T-helper 2 cell treated with Interferon-gamma antibody and Interleukin-4, amounts not matched to agents 5 μg/mL and 100 μg/mL, for 36 hours (primary cell): Measurements from ENCODE around the gene HEPHL1.

Experiments
- DNase-seq: peaks from one replicate; pipeline ENCODE4 v3.0.0; 2021; ENCODE audit warnings: low spot score
- H3K27ac Mint-ChIP-seq: one replicate; pipeline ENCODE4 v1.8.0; 2021; ENCODE audit warnings: mild to moderate bottlenecking, mixed read lengths
- H3K27me3 Mint-ChIP-seq: one replicate; pipeline ENCODE4 v1.8.0; 2021; ENCODE audit warnings: low read depth, mixed read lengths
- H3K36me3 Mint-ChIP-seq: one replicate; pipeline ENCODE4 v1.8.0; 2021; ENCODE audit warnings: low read depth, mixed read lengths
- H3K4me1 Mint-ChIP-seq: one replicate; pipeline ENCODE4 v1.8.0; 2021; ENCODE audit warnings: low read depth, mixed read lengths
- H3K4me3 Mint-ChIP-seq: one replicate; pipeline ENCODE4 v1.8.0; 2022; ENCODE audit warnings: mild to moderate bottlenecking, moderate library complexity, mixed read lengths
- H3K9me3 Mint-ChIP-seq: one replicate; pipeline ENCODE4 v1.8.0; 2021; ENCODE audit warnings: mixed read lengths

Gene HEPHL1

DNA sequence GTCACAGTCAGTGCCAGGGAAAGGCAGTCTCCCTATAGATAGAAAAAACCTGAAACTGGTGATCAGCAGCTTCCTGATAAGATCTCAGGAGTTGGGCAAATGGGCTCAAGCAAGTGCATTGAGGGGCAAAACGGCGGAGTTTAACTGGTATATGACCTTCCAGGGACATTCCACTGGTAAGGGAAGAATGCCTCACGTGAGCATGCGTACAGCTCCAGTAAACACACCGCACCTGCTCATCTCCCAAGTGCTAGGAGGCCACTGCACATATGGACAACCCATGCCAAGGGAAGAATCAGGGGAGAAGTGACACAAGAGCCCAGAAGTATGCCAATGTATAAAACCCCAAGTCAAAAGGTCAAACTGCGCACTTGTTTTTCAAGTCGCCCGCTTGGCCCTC, 11.6 kb downstream of the HEPHL1 start:
- no peaks in the 10 kb centered on the region for H3K36me3 Mint-ChIP-seq
- no peak for DNase-seq
- no peak overlapping the region for H3K27ac Mint-ChIP-seq
- no peaks in the 10 kb centered on the region for H3K27me3 Mint-ChIP-seq
- H3K4me1 Mint-ChIP-seq = no peaks in the 10 kb centered on the region
- no peak overlapping the region for H3K4me3 Mint-ChIP-seq
- peaks cover 5% of the 10 kb centered on the region for H3K9me3 Mint-ChIP-seq

DNA sequence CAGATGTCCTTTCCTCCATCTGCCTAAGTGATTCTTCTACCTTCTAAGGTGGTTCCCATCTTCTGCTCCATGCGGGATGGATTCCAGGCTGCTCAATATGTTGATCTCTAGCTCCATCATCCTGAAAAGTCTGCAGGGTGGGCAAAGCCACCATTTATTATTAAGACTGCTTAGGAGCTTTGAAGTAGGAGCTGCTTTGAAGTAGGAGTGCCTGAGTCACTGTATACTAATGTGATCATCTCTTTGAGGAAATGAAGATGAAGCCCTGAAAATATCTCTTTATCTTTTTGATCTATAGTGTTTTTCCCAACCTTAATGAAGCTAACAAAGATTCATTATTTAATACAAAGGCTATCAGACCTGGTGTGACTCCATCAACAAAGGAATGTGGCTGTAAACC, 13.1 kb downstream of the HEPHL1 start:
- no peaks in the 10 kb centered on the region for H3K27me3 Mint-ChIP-seq
- no peaks in the 10 kb centered on the region for H3K4me1 Mint-ChIP-seq
- H3K27ac Mint-ChIP-seq = no peak overlapping the region
- no peak for DNase-seq
- no peak overlapping the region for H3K4me3 Mint-ChIP-seq
- peaks cover 5% of the 10 kb centered on the region for H3K9me3 Mint-ChIP-seq
- no peaks in the 10 kb centered on the region for H3K36me3 Mint-ChIP-seq

DNA sequence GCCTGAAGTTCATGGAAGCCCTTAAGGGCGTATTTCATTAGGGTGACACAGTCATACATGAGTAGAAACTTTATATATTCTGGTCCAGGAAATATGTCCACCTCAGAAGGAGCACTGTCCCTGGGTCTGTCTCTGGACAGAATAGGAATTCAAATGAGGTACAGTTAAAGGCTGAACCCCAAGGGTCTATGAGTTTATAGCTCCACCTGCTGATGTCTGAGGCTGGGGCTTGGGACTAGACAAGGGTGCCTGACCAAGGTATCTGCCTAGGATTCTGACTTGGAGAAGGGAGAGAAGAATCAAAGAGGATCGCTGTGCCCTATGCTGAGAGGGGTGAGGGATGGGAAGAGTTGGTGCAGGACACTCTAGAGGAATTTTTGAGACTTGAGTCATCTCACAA, 14.9 kb downstream of the HEPHL1 start:
- H3K4me3 Mint-ChIP-seq = no peak overlapping the region
- no peak for DNase-seq
- no peaks in the 10 kb centered on the region for H3K27me3 Mint-ChIP-seq
- H3K36me3 Mint-ChIP-seq = no peaks in the 10 kb centered on the region
- H3K27ac Mint-ChIP-seq = no peak overlapping the region
- H3K4me1 Mint-ChIP-seq = no peaks in the 10 kb centered on the region
- peaks cover 5% of the 10 kb centered on the region for H3K9me3 Mint-ChIP-seq

DNA sequence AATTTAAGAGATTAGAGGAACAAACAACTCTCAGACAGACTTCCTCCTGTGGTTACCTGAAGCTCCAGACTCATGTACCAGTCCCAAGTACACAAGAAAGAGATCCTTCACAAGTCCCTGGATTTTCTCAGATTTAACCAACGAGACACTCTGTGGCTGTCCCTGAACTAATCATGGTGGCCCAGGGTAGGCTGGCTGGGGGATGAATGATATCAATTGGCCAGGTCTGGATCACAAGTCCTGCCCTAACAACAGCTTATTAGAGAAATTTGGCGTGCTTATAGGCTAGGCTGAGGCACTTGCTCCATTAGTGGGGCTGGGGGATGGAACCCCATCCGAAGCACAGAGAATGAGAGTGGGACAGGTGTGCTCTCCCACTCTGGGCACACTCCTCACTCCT, 22.1 kb downstream of the HEPHL1 start:
- no peaks in the 10 kb centered on the region for H3K4me1 Mint-ChIP-seq
- no peaks in the 10 kb centered on the region for H3K36me3 Mint-ChIP-seq
- H3K27ac Mint-ChIP-seq = no peak overlapping the region
- H3K4me3 Mint-ChIP-seq = no peak overlapping the region
- no peaks in the 10 kb centered on the region for H3K9me3 Mint-ChIP-seq
- no peak for DNase-seq
- H3K27me3 Mint-ChIP-seq = no peaks in the 10 kb centered on the region

DNA sequence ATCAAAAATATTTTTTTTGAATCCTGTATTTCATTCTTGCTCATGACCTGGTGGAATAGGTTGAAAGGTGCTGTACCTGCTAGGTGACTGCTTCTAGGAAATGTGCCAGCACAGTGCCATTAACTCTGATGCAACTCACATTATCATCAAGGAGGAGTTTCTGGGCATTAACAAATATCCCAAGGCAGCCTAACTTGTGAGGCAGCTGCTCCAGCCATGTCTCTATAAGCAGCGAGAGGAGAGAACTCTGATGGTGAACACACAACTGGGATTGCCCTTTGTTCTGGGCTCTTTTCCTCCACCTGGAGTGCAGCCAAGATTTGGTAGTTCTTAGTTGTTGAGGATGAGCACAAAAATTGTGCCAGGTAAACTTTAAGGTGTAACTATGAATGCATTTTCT, 25.6 kb downstream of the HEPHL1 start:
- Mint-ChIP-seq H3K27ac (no peak overlapping the region), H3K9me3 (no peaks in the 10 kb centered on the region), H3K4me3 (no peak overlapping the region), H3K4me1 (no peaks in the 10 kb centered on the region), H3K36me3 (no peaks in the 10 kb centered on the region), H3K27me3 (no peaks in the 10 kb centered on the region)
- no peak for DNase-seq

DNA sequence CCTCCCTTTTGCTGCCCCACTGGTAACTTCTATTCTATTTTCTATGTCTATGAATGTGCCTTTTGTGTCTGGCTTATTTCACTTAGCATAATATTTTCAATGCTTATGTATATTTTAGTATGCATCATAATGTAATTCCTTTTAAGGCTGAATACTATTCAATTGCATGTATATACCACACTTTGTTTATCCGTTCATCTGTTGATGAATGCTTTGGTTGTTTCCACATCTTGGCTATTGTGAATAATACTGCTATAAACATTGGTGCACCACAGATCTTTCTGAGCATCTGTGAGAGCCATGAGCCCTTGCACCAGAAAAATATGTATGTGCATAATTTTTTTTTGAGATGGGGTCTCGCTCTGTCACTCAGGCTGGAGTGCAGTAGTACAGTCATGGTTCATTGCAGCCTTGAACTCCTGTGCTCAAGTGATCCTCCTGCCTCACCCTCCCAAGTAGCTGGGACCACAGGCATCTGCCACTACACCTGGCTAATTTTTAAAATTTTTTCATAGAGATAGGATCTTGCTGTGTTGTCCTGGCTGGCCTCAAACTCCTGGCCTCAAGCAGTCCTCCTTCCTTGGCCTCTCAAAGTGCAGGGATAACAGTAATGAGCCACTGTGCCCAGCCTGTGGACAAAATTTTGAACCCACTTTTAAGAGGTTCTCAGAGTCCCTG, 27.0 kb downstream of the HEPHL1 start:
- H3K9me3 Mint-ChIP-seq = no peaks in the 10 kb centered on the region
- no peak overlapping the region for H3K27ac Mint-ChIP-seq
- DNase-seq = no peak
- H3K27me3 Mint-ChIP-seq = no peaks in the 10 kb centered on the region
- no peak overlapping the region for H3K4me3 Mint-ChIP-seq
- H3K36me3 Mint-ChIP-seq = no peaks in the 10 kb centered on the region
- H3K4me1 Mint-ChIP-seq = no peaks in the 10 kb centered on the region

DNA sequence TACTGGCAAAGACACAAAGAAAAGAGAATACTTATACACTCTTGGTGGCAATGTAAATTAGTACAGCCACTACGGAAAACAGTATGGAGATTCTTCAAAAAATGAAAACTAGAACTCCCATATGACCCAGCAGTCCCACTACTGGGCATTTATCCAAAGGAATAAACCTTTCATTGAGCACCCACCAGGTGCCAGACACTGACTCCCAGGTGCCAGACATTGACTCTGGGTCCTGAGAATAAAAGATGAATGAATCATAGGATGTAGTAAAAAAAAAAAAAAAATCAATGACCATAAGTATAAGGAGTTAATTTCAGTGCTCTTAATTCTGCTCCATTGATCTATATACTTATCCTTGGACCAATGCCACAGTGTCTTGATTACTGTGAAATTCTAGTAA, 28.2 kb downstream of the HEPHL1 start:
- Mint-ChIP-seq H3K9me3 (no peaks in the 10 kb centered on the region), H3K27ac (no peak overlapping the region), H3K4me1 (no peaks in the 10 kb centered on the region), H3K27me3 (no peaks in the 10 kb centered on the region), H3K36me3 (no peaks in the 10 kb centered on the region), H3K4me3 (no peak overlapping the region)
- no peak for DNase-seq

DNA sequence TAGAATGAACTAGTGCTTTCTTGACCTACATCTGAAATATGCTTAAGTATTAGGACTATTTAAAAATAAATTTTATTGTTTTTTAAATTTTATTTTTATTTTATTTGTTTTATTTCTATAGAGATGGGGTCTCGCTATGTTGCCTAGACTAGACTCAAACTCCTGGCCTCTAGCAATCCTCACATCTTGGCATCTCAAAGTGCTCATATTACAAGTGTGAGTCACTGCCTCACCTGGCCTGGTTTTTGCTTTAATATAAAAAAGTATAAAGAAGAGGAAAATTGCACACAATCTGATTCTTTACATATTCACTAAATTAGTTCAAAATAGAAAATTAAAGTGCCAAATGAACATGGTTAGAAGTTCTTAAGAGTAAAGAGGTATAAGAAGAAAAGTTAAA, 37.5 kb downstream of the HEPHL1 start:
- no peak for DNase-seq
- H3K27ac Mint-ChIP-seq = no peak overlapping the region
- peaks cover 3% of the 10 kb centered on the region for H3K27me3 Mint-ChIP-seq

DNA sequence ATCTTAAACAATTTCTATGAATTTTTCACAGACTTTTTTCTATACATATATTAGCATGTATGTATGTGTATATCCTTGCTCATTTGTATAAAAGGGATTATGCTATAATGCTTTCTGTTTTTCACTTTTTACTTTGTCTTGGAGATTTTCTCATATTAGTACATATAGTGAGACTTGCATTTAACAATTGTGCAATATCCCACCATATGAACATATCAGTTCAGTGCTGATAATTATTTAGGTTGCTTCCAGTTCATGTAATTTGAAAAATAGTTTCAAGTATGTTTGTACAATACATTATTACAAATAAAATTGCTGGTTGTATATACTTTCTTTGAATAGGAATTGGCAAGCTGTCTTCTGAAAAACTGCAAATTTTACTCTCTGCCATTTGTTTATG, 37.9 kb downstream of the HEPHL1 start:
- no peak for DNase-seq
- no peak overlapping the region for H3K4me3 Mint-ChIP-seq
- no peaks in the 10 kb centered on the region for H3K9me3 Mint-ChIP-seq
- H3K27ac Mint-ChIP-seq = no peak overlapping the region
- no peaks in the 10 kb centered on the region for H3K36me3 Mint-ChIP-seq
- H3K27me3 Mint-ChIP-seq = peaks cover 3% of the 10 kb centered on the region
- H3K4me1 Mint-ChIP-seq = no peaks in the 10 kb centered on the region

More for the DNA sequence above, 37.5 kb downstream of the HEPHL1 start:
- no peaks in the 10 kb centered on the region for H3K4me1 Mint-ChIP-seq
- no peak overlapping the region for H3K4me3 Mint-ChIP-seq
- H3K36me3 Mint-ChIP-seq = no peaks in the 10 kb centered on the region
- H3K9me3 Mint-ChIP-seq = no peaks in the 10 kb centered on the region

DNA sequence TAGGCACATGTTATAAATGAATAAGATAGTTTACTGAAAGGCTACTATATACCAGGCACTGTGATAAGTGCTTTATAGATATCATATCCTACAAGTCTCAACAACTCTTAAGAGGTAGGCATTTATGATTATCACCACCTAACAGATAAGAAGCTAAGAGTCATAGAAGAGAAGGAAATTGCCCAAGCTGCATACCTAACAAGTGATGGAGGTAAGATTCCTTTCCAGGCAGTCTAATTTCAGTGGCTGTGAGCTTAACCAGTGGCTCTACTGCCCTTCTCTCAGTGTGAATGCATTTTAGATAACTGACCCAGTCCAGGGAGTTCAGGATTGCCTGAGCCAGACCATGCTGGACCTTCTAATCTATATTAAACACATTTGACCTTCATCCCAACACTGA, 39.2 kb downstream of the HEPHL1 start:
- no peak for DNase-seq
- Mint-ChIP-seq H3K4me3 (no peak overlapping the region), H3K4me1 (no peaks in the 10 kb centered on the region), H3K36me3 (no peaks in the 10 kb centered on the region), H3K9me3 (no peaks in the 10 kb centered on the region), H3K27ac (no peak overlapping the region), H3K27me3 (peaks cover 3% of the 10 kb centered on the region)

DNA sequence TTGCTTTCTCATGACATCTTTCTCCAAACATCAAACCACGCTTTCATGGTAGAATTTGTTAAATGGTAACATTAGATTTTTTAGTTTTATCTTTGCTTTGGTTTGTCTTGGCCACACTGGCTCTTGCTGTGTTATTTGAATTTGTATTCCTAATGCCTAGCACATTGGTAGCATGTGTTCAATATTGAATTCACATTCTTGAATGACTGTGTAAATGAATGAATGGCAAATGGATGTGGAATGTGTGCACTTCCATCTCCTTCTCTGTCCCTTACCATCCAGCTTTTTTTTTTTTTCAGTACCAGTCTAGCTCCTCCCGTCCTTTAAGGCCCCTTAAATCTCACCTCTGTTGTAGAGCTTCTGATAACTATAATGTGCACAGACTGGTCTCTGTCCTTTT, 41.2 kb downstream of the HEPHL1 start:
- Mint-ChIP-seq H3K4me3 (no peak overlapping the region), H3K36me3 (no peaks in the 10 kb centered on the region), H3K27ac (no peak overlapping the region), H3K9me3 (no peaks in the 10 kb centered on the region), H3K4me1 (no peaks in the 10 kb centered on the region), H3K27me3 (peaks cover 3% of the 10 kb centered on the region)
- no peak for DNase-seq

DNA sequence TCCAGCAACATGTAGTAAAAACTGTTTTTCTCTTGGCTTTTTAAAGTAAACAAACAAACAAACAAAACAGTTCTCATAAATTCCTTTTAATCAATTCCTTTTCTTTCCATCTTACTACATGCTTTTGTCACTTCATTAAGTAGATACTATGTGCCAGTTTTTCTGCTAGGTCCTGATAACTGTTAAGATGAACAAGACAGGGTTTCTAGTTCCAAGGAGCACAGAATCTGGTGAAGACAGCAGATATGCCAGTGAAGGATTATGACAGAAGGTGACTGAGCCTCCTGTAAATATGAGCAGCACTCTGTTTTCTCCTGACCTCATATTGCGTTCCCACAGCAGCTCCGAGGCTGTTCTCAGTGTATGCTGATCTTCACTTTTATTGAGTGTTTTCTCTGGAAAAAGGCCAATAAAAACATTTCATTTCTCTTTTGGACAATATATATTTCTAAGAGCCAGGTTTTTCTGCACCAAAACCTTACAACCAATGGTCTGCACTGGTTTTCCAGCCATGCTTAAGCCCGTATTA, 45.8 kb downstream of the HEPHL1 start:
- no peaks in the 10 kb centered on the region for H3K27me3 Mint-ChIP-seq
- H3K36me3 Mint-ChIP-seq = no peaks in the 10 kb centered on the region
- H3K4me3 Mint-ChIP-seq = no peak overlapping the region
- no peak overlapping the region for H3K27ac Mint-ChIP-seq
- H3K4me1 Mint-ChIP-seq = no peaks in the 10 kb centered on the region
- DNase-seq = no peak
- no peaks in the 10 kb centered on the region for H3K9me3 Mint-ChIP-seq

DNA sequence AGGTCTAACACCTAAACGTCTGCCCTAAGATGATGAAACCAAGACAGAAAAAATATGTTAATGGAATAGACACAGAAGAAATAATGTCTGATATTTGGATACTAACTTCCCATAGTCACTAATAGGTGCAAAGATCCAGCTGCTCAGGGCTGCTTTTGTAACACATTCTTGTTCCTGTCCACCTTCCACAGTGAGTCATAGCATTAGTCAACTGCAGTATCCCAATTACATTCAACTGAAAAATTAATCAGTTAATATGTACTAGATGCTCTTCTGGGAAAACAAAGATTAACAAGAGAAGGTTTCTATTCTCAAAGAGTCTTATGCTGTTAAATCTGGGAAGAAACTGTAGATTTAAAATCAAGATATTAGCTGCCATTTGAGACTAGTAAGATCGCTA, 47.6 kb downstream of the HEPHL1 start:
- Mint-ChIP-seq H3K9me3 (no peaks in the 10 kb centered on the region), H3K27me3 (no peaks in the 10 kb centered on the region), H3K36me3 (no peaks in the 10 kb centered on the region), H3K4me3 (no peak overlapping the region), H3K4me1 (no peaks in the 10 kb centered on the region), H3K27ac (no peak overlapping the region)
- DNase-seq = no peak

DNA sequence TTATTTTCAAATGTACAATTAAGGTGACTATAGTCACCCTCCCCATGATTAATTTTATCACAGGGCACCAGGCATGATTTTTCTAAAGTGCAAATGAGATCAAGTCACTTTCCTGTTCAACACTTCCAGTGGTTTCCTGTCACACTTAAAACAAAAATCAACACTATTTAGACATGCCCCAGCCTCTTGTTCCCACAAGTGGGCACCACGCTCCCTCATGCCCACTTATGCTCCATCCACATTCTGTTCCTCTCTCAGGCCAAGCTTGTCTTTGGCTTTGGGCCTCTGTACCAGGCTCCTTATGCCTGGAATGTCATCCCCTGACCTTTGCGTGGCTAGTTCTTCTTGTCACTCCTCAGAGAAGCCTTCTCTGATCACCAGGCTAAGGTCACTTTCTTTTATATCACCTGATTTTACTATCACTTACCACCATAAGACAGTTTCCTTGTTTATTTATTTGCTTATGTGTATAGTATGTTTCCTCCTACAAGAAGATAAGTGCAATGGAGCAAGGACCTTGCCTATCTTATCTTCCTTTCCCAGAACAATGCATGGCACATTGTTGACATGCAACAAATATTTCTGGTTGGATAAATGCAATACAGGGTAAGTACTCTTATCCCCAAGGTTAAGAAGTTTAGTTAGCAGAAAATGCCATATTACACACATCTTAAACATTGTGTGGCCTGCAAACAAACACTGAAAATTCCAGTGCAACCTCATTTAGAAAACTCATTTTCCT, 56.6 kb downstream of the HEPHL1 start:
- no peak for DNase-seq
- H3K4me3 Mint-ChIP-seq = no peak overlapping the region
- no peaks in the 10 kb centered on the region for H3K9me3 Mint-ChIP-seq
- H3K4me1 Mint-ChIP-seq = no peaks in the 10 kb centered on the region
- H3K36me3 Mint-ChIP-seq = no peaks in the 10 kb centered on the region
- H3K27me3 Mint-ChIP-seq = no peaks in the 10 kb centered on the region
- H3K27ac Mint-ChIP-seq = no peak overlapping the region

DNA sequence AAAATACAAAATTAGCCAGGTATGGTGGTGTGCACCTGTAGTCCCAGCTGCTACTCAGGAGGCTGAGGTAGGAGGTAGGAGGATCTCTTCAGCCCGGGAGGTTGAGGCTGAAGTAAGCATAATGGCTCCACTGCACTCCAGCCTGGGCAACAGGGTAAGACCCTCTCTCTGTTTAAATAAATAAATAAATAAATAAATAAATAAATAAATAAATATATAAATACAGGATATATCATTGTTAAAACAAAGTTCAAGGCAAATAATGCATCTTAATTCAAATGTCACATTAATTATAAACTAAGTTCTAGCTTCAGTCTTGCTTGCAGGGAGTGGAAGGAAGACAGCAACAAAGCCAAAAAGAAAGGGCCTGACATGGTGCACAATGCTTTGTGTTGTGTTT, 63.0 kb downstream of the HEPHL1 start:
- Mint-ChIP-seq H3K36me3 (no peaks in the 10 kb centered on the region), H3K4me3 (no peak overlapping the region), H3K27me3 (no peaks in the 10 kb centered on the region), H3K9me3 (no peaks in the 10 kb centered on the region), H3K4me1 (no peaks in the 10 kb centered on the region), H3K27ac (no peak overlapping the region)
- DNase-seq = no peak
